GM18870 (cell line): ENCODE results near the gene MAPK1IP1L.

ENCODE experiments used
- ATAC-seq: cut with Tn5 transposase; IDR thresholded peaks from one replicate; pipeline ENCODE4 v1.9.1; 2021; ENCODE audit warnings: moderate library complexity; ENCODE audit not compliant: unreplicated experiment

MAPK1IP1L gene

DNA sequence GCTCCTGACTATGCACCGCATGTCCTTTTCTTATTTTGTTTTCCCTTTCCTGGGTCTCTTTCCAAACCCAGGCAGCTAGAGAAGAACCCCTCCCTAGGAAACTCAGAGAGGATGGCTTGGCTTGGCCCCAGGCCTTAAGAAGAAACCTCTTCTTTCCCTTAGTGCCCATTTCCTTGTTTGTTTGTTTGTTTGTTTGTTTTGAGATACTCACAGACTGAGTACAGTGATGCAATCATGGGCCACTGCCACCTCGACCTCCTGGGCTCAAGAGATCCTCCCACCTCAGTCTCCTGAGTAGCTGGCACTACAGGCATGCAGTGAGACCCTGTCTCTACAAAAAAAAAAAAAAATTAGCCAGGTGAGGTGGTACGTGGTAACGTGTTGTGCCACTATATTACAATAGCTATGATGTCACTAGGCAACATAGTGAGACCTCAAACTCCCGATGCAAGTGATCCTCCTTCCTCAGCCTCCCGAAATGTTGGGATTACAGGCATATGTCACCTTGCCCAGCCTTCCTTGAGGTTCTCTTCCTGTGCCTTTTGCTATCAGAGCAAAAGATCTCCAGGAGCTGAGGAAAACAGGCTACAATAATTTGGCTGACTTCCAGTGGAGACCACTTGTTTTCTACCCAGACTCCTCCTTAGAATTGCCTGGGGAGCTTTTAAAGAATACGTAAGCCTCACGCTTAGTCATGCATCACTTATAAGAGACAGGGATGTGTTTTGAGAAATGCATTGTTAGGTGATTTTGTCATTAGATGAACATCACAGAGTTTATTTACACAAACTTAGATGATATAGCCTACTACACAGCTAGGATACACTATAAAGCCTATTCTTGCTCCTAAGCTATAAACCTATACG is 43.1 kb downstream of the MAPK1IP1L start:
- ATAC-seq = no peak

DNA sequence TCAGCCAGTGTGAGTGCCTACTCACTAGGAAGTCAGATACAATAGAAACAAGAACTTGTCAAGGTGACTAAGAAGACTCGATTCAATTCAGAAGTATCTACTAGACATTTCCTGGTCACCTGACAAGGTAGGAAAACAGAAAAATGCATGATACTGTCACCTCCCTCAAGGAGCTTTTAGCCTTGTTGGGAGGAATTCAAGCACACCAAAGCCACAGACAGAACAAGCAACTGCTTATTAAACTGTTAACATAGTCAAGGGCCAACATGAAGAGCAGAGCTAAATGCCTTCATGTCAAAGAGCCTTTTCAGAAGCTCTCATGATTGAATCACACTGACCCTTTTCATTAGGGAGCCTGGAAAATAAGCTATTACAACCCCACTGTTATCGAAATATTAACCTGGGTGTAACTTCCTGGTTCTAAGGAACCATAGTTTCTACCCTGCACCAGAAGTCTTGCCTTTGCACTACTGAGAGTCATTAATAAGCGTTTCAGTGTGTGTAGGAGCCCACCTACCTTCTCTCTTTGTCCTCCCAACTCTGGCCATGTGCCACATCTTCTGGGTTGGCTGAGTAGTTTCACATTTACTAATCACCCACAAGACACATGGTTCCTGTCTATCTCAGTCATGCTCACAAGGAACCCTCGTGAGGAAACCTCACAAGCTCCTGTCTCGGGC is 46.6 kb downstream of the MAPK1IP1L start:
- peak; percentile 55 for ATAC-seq

DNA sequence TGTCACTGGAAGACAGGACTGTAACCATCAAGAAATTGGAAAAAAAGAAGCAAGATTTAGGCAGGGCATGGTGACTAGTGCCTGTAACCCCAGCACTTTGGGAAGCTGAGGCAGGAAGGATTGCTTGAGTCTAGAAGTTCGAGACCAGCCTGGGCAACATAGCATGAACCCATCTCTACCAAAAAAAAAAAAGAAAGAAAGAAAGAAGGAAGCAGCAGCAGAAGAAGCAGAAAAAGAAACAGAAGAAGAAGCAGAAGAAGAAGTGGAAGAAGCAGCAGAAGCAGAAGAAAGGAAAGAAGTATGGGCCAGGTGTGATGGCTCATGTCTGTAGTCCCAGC is 47.1 kb downstream of the MAPK1IP1L start:
- ATAC-seq = no peak

DNA sequence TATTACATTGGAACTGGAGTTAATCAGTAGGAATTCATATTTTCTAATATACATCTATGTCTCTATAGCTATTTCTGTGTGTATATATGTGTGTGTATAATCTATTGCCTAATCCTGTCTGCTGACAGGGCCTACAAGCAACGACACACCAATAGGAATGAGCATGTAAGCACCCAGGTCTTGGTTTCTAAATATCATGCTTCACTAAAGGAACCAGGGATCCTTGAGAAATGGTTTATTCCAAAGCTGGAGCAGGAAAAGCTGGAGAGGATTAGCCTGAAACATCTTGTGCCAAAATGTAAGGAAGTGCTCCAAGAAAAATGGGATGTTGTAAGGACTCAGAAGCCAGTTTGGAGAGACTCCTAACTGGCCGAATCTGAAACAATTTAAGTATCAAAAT is 48.3 kb downstream of the MAPK1IP1L start:
- no peak for ATAC-seq

DNA sequence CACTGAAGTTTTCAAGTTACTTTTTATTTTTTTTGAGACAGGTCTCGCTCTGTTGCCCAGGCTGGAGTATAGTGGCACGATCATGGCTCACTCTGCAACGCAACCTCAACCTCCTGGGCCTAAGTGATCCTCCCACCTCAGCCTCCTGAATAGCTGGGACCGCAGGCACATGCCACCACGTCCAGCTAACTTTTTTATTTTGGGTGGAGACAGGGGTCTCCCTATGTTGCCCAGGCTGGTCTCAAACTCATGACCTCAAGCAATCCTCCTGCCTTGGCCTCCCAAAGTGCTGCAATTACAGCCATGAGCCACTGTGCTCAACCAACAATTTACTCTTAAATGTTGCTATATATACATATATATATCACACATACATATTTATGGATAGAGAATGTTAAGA is 50.3 kb downstream of the MAPK1IP1L start:
- no peak for ATAC-seq

DNA sequence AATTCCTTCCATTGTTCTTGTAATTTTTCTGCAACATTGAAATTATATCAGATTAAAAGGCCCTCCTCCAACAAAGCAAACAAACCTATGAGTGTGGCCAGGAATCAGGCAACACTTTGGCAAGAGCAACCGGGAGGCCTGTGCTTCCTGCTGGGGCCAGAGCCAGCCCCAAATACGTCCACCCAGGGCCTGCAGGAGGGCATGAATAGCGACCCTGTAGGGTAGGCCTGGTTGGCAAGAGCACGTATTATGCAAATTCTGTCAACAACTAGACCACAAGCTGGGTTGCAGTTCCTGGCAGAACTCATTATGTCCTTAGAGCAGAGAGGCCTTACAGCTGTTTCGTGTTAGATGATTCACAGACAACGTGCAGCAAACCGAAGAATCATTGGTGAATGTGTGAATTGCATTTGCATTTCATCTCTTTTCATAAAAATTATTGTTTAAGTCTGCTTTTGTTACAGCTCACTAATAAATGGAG is 50.7 kb downstream of the MAPK1IP1L start:
- peak; percentile 59 for ATAC-seq

DNA sequence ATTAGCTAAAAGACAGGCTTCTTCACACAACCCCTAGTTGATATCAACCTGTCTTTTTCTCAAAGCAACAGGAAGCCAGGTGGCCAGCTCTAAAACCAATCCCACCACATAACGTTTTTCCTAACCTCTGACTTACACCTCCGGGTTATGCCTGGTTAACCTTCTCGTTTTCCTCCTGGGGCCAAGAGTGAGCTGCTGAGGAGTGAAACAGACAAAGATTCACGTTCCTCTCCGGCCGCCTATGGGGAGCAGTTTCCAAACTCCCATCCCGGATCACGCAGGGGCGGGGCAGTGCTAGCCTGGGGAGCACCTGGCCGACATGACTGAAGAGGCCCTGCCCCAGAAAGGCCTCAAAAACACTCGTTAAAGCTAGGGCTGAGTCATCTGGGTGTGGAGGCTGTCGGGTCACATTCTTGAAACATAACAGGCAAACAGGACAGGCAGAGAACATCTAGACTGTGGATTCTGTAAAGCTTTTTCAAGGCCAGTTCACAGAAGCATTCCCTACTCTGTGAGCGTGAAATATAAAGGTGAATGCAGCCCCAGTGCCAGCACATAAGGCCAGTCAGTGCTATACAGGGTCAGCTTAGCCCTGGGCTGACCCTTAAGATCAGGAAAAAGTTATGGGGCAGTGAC is 51.7 kb downstream of the MAPK1IP1L start:
- peak; percentile 27 for ATAC-seq

DNA sequence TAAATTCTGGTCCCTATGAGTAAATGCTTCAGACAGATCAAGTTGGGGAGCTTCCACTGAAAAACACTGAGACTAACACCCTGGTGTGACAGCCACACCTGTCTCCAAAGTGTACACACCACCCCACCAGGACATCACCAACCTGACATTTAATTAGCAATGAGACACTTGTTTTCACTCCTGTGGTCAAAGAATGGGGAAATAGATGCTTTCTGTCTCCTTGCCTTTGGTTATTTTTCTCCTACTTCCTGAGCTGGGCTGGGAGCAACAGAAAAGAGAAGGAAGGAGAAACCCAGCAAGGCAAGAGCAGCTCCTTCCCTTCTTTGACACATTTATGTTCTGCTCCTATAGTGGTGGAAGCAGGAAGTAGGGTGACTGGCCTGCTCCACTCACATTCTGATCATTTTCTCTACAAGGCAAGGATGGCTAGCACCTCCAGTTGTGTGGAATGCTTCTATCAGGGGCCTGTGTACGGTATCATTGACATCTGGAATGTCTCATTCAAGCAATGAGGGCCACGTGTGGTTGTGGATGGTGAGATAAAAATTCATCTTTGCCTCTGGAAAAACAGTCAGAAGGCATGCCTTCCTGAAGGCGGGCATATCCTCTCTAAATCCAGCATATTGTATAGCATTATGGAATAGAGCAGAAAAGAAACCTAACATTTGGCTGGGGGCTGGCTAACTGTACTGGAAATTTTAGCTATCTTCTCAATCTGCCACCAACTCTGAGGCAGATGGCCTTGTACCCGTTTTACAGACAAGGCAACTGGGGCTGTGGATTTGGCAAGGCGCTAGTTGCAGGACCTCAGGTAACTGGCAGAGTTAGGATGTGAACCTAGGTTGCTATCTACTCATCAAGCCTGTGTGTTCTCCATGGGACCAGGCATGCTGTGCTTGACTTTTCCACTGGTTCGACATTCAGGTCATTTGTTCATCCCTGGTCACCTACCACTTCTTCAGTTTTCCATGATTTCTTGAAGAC is 52.8 kb downstream of the MAPK1IP1L start:
- no peak for ATAC-seq

DNA sequence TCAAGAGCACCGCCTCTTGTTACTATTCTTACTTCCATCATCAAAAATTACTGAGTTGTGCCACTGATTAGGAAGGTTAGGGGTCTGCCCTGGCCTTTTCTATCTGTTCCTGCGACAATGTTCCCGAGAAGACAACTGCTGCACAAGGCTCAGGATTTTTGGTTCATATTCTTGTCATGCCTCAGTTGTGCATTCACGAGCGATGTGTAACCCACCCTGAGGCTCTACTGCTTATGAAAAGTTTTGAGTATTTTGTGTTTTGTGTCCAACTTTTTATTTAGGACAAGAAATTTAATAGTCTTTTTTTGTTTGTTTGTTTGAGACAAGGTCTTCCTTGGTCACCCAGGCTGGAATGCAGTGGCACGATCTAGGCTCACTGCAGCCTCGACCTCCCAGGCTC is 54.5 kb downstream of the MAPK1IP1L start:
- ATAC-seq = no peak

DNA sequence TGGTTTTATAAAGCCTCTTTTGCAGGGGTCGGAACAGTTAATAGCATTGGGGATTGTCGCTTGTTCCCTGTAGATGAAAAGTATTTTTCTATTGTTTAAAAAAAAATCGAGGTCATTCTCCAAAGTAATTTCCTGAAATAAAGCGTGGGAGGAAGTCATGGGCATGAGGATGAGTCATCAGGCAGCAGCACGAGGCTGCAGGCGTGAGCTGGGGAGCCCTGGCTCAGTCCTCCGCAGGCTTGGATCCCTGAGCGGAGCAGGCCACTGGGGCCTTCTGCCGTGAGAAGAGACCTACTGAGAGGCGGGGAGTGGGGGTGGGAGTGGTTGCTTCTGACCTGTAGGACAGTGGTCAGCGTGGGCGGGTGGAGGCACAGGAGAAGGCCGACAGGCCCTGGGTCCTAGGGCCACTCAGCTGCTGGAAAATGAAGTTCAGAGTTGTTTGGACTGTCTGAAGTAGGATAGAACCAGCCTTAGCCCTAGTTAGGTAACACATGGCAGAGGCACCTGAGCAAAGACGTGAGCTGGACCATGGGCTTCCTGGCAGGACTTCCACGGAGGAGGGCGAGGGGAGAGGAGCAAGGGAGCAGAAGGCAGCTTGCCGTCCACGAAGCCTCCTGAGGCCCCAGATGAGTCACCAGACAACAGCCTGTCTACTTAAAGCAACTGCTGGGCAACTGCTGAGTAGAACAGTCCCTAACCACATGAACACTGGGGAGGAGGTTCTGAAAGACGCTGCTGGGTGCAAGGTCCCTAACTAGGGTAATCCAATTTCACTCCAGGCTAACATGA is 56.5 kb downstream of the MAPK1IP1L start:
- ATAC-seq = no peak

DNA sequence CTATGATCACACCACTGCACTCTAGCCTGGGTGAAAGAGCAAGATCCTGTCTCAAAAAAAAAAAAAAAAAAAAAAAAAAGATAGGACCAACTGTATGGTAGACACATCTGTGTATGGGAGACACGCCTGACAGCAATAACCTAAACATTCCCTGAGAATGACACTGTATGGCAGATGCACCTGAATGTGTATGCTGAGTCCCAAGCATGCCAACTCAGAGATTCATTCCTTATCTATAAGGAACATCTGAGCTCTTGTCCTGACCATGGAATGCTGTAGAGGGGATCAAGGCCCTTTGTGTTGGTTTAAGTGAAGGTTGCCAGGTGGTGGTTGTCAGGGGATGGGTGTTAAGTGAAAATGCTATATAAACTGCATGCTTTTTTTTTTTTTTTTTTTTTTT is 58.4 kb downstream of the MAPK1IP1L start:
- ATAC-seq = no peak

DNA sequence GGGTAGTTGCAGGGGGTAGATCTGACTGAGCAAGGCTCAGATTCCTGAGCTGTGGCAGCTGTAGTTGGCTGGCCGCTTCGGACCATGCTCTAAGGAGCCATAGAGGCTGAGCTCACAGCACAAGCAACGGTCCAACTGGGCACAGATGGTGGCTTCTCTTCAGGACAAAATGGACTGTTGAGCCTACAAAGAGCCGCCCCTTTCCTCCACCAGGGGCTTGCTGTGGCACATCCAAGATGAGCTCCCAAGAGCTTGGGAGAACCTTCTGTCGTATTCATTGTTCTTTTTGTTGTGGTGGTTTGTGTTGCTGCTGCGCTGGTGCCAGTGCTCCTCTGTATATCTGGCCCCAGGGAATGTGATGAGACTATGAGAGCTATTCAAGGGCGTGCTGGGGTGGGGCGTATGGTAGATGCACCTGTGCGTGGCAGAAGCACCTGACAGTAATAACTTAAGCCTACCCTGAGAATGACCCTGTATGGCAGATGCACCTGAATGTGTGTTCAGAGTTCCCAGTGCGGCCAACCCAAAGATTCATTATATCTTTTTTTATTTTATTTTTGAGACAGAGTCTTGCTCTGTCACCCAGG is 59.8 kb downstream of the MAPK1IP1L start:
- ATAC-seq = no peak

DNA sequence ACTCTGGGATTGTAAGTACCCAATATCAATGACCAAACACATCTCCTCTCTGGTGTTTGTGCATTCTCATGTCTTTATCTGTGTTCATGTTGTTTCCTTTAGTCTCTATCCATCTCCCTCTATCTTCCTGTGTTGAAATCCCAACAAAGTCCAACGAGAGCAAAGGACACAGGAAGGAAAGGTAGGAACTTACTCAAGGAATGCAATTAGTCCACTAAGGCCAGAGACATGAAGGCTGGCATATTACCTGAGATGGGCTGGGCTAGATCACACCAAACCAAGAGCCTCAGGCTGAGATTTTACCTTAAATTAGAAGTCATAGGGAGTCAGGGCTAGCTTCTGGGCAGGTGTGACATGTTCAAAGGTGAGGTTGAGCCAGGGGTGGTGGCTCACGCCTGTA is 63.3 kb downstream of the MAPK1IP1L start:
- no peak for ATAC-seq

DNA sequence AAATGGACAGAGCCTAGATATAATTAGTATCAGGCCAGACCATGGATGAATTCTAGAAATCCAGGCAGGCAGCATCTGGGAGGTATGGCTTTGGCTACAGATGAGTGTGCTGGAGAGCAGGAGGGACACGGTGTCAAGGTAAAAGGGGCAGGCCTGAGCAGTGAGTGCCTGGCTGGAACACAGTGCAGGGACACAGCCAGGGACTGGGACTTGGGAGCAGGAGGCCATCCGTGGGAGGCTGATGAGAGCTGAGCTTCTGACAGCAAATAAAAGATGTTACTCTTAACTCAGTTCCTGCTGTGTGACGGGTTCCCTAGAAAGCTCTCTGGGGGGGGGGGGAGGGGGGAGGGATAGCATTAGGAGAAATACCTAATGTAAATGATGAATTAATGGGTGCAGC is 64.0 kb downstream of the MAPK1IP1L start:
- no peak for ATAC-seq

DNA sequence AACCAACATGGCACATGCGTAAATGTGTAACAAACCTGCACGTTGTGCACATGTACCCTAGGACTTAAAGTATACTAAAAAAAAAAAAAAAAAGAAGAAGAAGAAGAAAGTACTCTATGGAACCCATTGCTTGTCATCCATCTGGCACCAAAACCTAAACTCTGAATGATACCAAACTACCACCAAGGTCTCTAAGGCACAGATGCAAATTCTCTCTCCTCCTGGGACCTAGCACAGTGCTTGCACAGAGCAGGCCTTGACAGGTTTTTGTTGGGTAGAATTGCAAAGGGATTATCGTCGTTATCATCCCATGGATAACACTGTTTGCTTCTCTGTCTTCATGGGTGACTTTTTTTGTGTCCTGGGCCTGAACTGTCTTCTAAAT is 64.4 kb downstream of the MAPK1IP1L start:
- ATAC-seq = no peak

DNA sequence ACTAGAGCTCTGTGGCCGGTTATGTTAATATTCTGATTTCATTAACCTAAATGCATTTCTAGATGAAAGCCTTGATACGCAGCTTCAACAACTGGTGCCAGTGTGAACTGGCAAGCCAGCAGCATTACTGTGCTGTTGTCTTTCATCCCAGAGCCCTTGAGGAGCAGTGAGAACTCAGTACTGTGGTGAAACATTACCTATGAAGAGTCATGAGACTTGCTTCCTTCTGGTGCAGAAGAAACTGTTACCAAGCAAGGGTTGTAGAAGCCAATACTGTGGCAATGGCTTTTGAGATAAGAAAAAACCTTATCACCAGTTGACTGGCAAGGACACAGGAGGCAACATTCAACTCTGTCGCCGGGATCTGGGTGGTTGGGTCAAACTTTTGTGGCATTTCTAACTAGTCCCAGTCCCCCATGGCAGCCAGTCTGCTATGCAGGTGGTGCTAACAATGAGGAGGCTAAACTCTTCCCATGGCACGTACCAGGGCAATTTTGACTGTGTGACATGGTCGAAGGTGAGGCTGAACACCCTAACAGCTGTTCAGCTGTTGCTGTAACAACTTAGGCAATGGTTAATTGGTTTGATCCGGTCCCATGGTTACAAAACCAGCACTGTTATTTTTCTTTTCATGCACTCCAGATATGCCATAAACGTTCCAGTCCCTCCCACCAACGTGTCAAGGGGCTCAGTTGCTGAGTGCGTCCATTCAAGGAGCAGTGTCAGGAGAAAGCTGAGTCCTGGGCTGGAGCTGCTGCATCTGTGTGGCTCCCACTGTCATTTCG is 65.0 kb downstream of the MAPK1IP1L start:
- no peak for ATAC-seq

DNA sequence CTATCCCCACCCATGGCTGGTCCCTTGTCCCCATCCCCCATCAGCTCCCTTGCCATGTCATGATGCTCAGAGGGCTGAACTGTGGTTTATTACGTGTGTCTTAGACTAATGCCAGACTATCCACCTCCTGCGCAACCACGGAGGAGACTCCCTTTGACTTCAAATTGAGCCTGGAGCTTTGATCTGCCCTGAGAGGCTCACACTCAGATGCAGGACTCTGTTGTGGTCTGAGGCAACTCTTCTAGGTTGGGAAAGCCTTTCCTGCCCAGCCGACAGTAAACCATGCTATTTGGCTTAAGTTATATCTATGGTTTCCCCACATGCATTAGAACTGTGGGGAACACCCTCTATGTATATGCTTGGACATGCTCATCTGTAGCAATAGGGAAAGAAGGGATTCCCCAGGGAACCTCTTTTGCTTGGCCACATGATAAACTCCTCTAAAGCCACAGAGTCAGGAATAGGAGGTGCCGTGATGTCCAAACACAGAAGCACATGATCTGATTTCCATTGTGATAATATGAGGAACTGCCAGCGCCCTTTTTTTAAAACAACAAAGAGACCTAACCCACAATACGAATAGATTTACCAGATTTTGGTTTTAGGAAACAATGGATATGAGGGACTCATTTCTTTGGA is 66.5 kb downstream of the MAPK1IP1L start:
- ATAC-seq = no peak

DNA sequence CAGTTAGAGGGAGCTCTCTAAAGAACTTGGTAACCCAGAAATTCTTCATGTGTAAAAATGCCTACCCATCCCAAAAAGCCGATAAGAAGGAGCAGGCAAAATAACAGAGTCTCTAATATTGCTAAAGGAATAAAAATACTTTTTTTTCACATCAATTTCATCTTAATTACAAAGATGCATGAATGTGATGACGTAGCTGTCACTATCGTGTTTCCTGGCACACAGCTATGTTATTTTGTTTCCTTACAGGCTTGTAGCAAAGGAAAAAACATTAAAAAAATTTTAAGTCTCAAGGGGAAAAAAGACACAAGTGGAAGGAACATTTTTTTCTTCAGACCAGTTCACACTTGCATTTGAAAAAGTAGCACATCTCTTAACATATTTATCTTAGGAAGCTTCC is 67.3 kb downstream of the MAPK1IP1L start:
- ATAC-seq = no peak
